ENCODE measurements around the gene KCNH5. TPM values are rescaled to one million over a fixed set of nuclear protein-coding genes. Genes with fewer than 3 reads are reported as not detected.

Gene KCNH5
- total RNA-seq, 1 experiment from 2014 or later, result 1.4 TPM

DNA sequence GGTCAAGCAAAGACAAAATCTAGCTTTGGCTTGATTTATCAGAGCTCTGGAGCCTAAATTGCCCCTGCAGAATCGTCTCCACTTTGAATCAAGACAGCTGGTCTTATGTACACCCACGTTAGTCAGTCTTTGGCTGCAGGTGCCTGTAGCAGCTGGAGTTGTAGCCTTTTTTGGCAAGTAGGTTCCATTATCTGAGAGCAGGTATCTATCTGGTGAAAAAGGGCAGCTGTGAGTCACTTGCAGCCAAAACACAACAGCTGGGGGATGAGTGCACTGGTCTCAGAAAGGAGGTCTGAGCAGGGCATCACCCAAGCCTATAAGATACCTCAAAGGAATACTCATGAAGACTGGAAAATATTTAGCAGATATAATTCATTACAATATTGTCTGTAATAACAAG is 43.6 kb upstream of the KCNH5 start (continued):
- TF ChIP-seq, protein P1, sequence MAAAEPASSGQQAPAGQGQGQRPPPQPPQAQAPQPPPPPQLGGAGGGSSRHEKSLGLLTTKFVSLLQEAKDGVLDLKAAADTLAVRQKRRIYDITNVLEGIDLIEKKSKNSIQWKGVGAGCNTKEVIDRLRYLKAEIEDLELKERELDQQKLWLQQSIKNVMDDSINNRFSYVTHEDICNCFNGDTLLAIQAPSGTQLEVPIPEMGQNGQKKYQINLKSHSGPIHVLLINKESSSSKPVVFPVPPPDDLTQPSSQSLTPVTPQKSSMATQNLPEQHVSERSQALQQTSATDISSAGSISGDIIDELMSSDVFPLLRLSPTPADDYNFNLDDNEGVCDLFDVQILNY (CRISPR knock-in tag; IDR thresholded peaks at IDR 0.05), result no peak
- TF ChIP-seq, protein P2, sequence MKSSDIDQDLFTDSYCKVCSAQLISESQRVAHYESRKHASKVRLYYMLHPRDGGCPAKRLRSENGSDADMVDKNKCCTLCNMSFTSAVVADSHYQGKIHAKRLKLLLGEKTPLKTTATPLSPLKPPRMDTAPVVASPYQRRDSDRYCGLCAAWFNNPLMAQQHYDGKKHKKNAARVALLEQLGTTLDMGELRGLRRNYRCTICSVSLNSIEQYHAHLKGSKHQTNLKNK (CRISPR knock-in tag; IDR thresholded peaks at IDR 0.05), result no peak
- TF ChIP-seq, protein P3, sequence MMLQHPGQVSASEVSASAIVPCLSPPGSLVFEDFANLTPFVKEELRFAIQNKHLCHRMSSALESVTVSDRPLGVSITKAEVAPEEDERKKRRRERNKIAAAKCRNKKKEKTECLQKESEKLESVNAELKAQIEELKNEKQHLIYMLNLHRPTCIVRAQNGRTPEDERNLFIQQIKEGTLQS (CRISPR knock-in tag; conservative IDR thresholded peaks at IDR 0.05), result no peak
- TF ChIP-seq, protein P4, sequence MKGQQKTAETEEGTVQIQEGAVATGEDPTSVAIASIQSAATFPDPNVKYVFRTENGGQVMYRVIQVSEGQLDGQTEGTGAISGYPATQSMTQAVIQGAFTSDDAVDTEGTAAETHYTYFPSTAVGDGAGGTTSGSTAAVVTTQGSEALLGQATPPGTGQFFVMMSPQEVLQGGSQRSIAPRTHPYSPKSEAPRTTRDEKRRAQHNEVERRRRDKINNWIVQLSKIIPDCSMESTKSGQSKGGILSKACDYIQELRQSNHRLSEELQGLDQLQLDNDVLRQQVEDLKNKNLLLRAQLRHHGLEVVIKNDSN (CRISPR knock-in tag; IDR thresholded peaks at IDR 0.05), result no peak
- TF ChIP-seq NFYB (CRISPR knock-in tag; conservative IDR thresholded peaks at IDR 0.05; ENCODE audit: low read depth) (no peak), NR3C1 (CRISPR knock-in tag; conservative IDR thresholded peaks at IDR 0.05; ENCODE audit: low read depth) (no peak)

DNA sequence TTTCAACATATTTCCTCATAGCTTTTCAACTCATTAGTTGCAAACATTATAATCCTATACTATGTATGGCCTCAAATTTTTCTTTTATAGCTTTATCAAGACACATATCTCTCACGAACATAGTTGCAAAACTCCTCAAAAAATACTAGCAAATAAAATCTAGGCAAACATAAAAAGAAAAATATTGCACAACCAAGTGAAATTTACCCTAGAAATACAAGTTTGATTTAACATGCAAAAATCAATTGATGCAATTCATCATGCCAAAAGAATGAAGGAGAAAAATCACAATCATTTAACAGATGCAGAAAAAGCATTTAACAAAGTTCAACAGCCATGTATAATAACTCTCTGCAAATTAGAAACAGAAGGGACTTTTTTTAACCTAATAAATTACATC is 33.3 kb upstream of the KCNH5 start:
- ChIA-PET CTCF (no interaction called here), POLR2A (no interaction called here)
- no peak for ATAC-seq
- H3K27ac Mint-ChIP-seq, result no peak overlapping the region
- H3K4me1 Mint-ChIP-seq, result no peaks in the 10 kb centered on the region
- TF ChIP-seq CREM (CRISPR knock-in tag; IDR thresholded peaks at IDR 0.05) (no peak), SMAD3 (CRISPR knock-in tag; IDR thresholded peaks at IDR 0.05; ENCODE audit: borderline replicate concordance) (no peak), RELA (CRISPR knock-in tag; IDR thresholded peaks at IDR 0.05; ENCODE audit: borderline replicate concordance) (no peak)
- TF ChIP-seq, protein P5, sequence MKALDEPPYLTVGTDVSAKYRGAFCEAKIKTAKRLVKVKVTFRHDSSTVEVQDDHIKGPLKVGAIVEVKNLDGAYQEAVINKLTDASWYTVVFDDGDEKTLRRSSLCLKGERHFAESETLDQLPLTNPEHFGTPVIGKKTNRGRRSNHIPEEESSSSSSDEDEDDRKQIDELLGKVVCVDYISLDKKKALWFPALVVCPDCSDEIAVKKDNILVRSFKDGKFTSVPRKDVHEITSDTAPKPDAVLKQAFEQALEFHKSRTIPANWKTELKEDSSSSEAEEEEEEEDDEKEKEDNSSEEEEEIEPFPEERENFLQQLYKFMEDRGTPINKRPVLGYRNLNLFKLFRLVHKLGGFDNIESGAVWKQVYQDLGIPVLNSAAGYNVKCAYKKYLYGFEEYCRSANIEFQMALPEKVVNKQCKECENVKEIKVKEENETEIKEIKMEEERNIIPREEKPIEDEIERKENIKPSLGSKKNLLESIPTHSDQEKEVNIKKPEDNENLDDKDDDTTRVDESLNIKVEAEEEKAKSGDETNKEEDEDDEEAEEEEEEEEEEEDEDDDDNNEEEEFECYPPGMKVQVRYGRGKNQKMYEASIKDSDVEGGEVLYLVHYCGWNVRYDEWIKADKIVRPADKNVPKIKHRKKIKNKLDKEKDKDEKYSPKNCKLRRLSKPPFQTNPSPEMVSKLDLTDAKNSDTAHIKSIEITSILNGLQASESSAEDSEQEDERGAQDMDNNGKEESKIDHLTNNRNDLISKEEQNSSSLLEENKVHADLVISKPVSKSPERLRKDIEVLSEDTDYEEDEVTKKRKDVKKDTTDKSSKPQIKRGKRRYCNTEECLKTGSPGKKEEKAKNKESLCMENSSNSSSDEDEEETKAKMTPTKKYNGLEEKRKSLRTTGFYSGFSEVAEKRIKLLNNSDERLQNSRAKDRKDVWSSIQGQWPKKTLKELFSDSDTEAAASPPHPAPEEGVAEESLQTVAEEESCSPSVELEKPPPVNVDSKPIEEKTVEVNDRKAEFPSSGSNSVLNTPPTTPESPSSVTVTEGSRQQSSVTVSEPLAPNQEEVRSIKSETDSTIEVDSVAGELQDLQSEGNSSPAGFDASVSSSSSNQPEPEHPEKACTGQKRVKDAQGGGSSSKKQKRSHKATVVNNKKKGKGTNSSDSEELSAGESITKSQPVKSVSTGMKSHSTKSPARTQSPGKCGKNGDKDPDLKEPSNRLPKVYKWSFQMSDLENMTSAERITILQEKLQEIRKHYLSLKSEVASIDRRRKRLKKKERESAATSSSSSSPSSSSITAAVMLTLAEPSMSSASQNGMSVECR (CRISPR knock-in tag; IDR thresholded peaks at IDR 0.05; ENCODE audit: borderline replicate concordance), result no peak
- DNase-seq (ENCODE audit: low spot score), result no peak
- no peak overlapping the region for H3K4me3 Mint-ChIP-seq
- peaks cover 10% of the 10 kb centered on the region for H3K9me3 Mint-ChIP-seq
- H3K36me3 Mint-ChIP-seq, result no peaks in the 10 kb centered on the region
- H3K27me3 Mint-ChIP-seq (ENCODE audit: low read depth), result no peaks in the 10 kb centered on the region

DNA sequence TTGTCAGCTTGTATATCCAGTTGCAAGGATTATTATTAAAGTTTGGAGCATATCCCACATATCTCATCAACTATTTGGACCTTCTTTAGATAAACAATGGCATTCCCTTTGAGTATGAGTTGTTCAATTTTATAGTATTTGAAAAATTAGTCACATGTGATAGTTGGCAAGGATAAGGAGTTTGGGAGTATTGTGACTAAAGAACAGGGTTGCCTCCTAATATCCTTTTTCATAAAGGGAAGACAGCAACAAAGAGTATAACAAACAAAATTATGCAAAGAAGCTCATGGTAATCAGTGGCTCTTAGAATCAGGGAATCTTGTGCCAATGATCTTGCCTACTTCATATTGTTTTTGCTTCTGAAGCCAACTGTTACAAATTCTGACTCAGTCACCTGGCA is 31.2 kb upstream of the KCNH5 start:
- ChIA-PET CTCF (no interaction called here), POLR2A (no interaction called here)
- no peak for ATAC-seq
- TF ChIP-seq ZNF219 (CRISPR knock-in tag; IDR thresholded peaks at IDR 0.05; ENCODE audit: borderline replicate concordance) (no peak), ZNF423 (CRISPR knock-in tag; IDR thresholded peaks at IDR 0.05) (no peak), SOX15 (CRISPR knock-in tag; IDR thresholded peaks at IDR 0.05) (no peak), ZNF416 (CRISPR knock-in tag; IDR thresholded peaks at IDR 0.05) (no peak), TCF7 (CRISPR knock-in tag; IDR thresholded peaks at IDR 0.05; ENCODE audit: low read depth) (no peak), TEAD1 (CRISPR knock-in tag; IDR thresholded peaks at IDR 0.05) (no peak), FOXK1 (CRISPR knock-in tag; IDR thresholded peaks at IDR 0.05) (no peak), NFE2L1 (CRISPR knock-in tag; IDR thresholded peaks at IDR 0.05) (no peak), CREB1 (CRISPR knock-in tag; IDR thresholded peaks at IDR 0.05) (no peak), MXD4 (CRISPR knock-in tag; IDR thresholded peaks at IDR 0.05; ENCODE audit: borderline replicate concordance) (no peak), JAZF1 (CRISPR knock-in tag; IDR thresholded peaks at IDR 0.05) (no peak)
- TF ChIP-seq, protein P6, sequence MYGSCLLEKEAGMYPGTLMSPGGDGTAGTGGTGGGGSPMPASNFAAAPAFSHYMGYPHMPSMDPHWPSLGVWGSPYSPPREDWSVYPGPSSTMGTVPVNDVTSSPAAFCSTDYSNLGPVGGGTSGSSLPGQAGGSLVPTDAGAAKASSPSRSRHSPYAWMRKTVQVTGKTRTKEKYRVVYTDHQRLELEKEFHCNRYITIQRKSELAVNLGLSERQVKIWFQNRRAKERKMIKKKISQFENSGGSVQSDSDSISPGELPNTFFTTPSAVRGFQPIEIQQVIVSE (CRISPR knock-in tag; IDR thresholded peaks at IDR 0.05; ENCODE audit: borderline replicate concordance), result no peak
- TF ChIP-seq, protein P7, sequence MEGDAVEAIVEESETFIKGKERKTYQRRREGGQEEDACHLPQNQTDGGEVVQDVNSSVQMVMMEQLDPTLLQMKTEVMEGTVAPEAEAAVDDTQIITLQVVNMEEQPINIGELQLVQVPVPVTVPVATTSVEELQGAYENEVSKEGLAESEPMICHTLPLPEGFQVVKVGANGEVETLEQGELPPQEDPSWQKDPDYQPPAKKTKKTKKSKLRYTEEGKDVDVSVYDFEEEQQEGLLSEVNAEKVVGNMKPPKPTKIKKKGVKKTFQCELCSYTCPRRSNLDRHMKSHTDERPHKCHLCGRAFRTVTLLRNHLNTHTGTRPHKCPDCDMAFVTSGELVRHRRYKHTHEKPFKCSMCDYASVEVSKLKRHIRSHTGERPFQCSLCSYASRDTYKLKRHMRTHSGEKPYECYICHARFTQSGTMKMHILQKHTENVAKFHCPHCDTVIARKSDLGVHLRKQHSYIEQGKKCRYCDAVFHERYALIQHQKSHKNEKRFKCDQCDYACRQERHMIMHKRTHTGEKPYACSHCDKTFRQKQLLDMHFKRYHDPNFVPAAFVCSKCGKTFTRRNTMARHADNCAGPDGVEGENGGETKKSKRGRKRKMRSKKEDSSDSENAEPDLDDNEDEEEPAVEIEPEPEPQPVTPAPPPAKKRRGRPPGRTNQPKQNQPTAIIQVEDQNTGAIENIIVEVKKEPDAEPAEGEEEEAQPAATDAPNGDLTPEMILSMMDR (IDR thresholded peaks at IDR 0.05), result no peak
- TF ChIP-seq, protein P8, sequence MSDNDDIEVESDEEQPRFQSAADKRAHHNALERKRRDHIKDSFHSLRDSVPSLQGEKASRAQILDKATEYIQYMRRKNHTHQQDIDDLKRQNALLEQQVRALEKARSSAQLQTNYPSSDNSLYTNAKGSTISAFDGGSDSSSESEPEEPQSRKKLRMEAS (CRISPR knock-in tag; IDR thresholded peaks at IDR 0.05), result no peak

More for the DNA sequence above, 31.2 kb upstream of the KCNH5 start:
- peaks cover 10% of the 10 kb centered on the region for H3K9me3 Mint-ChIP-seq
- no peaks in the 10 kb centered on the region for H3K27me3 Mint-ChIP-seq (ENCODE audit: low read depth)
- H3K27ac Mint-ChIP-seq, result no peak overlapping the region
- no peaks in the 10 kb centered on the region for H3K36me3 Mint-ChIP-seq
- no peak for DNase-seq (ENCODE audit: low spot score)
- H3K4me1 Mint-ChIP-seq, result no peaks in the 10 kb centered on the region
- no peak overlapping the region for H3K4me3 Mint-ChIP-seq
